ENCODE results near the gene PRKCH. TPM values are rescaled to one million over a fixed set of nuclear protein-coding genes. Genes with fewer than 3 reads are reported as not detected.

The PRKCH gene
- total and polyA plus RNA-seq, 9 of the 15 experiments (the other 6 are each of a cell fraction or from before 2014, with no cell fraction given) = 0.61 to 4.4 (median 4.0) TPM

GRCh38 chr14:61501714-61502458 is 180.5 kb downstream of the PRKCH start:
- H3K27me3 ChIP-seq (ENCODE audit: control insufficient read depth in 2 of 2, insufficient read depth in 2 of 2, low read length in 2 of 2) = no peaks in the 10 kb centered on the region
- 74% methylated on average over 3 of the region's 6 CpGs for WGBS (ENCODE audit: insufficient coverage, low coverage, missing lambda C conversion rate)
- H3K4me2 ChIP-seq (ENCODE audit: insufficient read depth, low read length) = no peak overlapping the region
- no peaks in the 10 kb centered on the region for H3K36me3 ChIP-seq (ENCODE audit: control insufficient read depth, insufficient read depth, low read length)
- BruUV-seq (replicated peaks) = no TSS peak
- H3K9me3 ChIP-seq (replicated peaks; ENCODE audit: control insufficient read depth, insufficient read depth, low read depth, low read length) = no peaks in the 10 kb centered on the region
- intact Hi-C loops (cut with micrococcal nuclease) = no loop called here
- DNase-seq (ENCODE audit: extremely low read depth in 1 of 4, low spot score in 3 of 4) (no peak), FAIRE-seq (no peak), ATAC-seq (no peak)
- ChIA-PET POLR2A (no interaction called here), CTCF (ENCODE audit: low intra/inter-chr PET ratio) (no interaction called here)
- no peak overlapping the region for H3K4me3 ChIP-seq
- no peaks in the 10 kb centered on the region for H4K20me1 ChIP-seq (replicated peaks; ENCODE audit: control insufficient read depth, insufficient read depth, low read length)
- no peak overlapping the region for H3K9ac ChIP-seq (ENCODE audit: insufficient read depth in 1 of 2, low read depth in 2 of 2, low read length in 2 of 2)
- H3K27ac ChIP-seq (ENCODE audit: extremely low read depth, low read depth, low read length) = no peak overlapping the region
- H2AFZ ChIP-seq (ENCODE audit: low read depth, low read length) = no peak overlapping the region
- H3K79me2 ChIP-seq (ENCODE audit: control insufficient read depth, insufficient read depth, low read length) = no peaks in the 10 kb centered on the region
- in situ Hi-C loops (cut with MboI) = no loop called here
- no peaks in the 10 kb centered on the region for H3K4me1 ChIP-seq (replicated peaks in 1 of 2; ENCODE audit: control insufficient read depth in 2 of 2, insufficient read depth in 2 of 2, low read length in 2 of 2)
- H3K9me1 ChIP-seq (ENCODE audit: control insufficient read depth, insufficient read depth, low read length) = no peaks in the 10 kb centered on the region
- TF ChIP-seq SMC3 (conservative IDR thresholded peaks at IDR 0.05; ENCODE audit: insufficient read depth, low read depth, low read length) = no peak
- TF ChIP-seq SNRNP70 (optimal IDR thresholded peaks at IDR 0.05; ENCODE audit: low read depth, low read length) = no peak
- no peak for TF ChIP-seq PCBP2 (IDR thresholded peaks at IDR 0.05; ENCODE audit: low read depth, low read length, poor library complexity, severe bottlenecking)
- TF ChIP-seq NKRF (IDR thresholded peaks at IDR 0.05; ENCODE audit: borderline replicate concordance) = no peak
- no peak for TF ChIP-seq HEY1 (CRISPR knock-in tag; IDR thresholded peaks at IDR 0.05; ENCODE audit: borderline replicate concordance)
- TF ChIP-seq, protein P1, sequence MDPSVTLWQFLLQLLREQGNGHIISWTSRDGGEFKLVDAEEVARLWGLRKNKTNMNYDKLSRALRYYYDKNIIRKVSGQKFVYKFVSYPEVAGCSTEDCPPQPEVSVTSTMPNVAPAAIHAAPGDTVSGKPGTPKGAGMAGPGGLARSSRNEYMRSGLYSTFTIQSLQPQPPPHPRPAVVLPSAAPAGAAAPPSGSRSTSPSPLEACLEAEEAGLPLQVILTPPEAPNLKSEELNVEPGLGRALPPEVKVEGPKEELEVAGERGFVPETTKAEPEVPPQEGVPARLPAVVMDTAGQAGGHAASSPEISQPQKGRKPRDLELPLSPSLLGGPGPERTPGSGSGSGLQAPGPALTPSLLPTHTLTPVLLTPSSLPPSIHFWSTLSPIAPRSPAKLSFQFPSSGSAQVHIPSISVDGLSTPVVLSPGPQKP (CRISPR knock-in tag; IDR thresholded peaks at IDR 0.05) = no peak
- TF ChIP-seq EHMT2 (IDR thresholded peaks at IDR 0.05) = no peak
